GM21515 (cell line): Measurements from ENCODE around the gene GLOD5.
"Not testable (repeated sequence)": the region's sequence is repeated elsewhere in the genome, so short reads cannot be mapped to it uniquely, and the experiment has no call there.

Experiments
- ATAC-seq: cut with Tn5 transposase; IDR thresholded peaks from one replicate; pipeline ENCODE4 v1.9.1; 2021; ENCODE audit not compliant: unreplicated experiment

The GLOD5 gene

GRCh38 chrX:48792219-48792618 is 30.7 kb downstream of the GLOD5 start:
- ATAC-seq: no peak

- ATAC-seq: no peak
Measured at GRCh38 chrX:48793935-48794334, 32.4 kb downstream of the GLOD5 start.

GRCh38 chrX:48794340-48794910 is 32.9 kb downstream of the GLOD5 start:
- ATAC-seq: no peak

GRCh38 chrX:48794911-48795515 is 33.5 kb downstream of the GLOD5 start:
- no peak for ATAC-seq

GRCh38 chrX:48798318-48798717 is 36.8 kb downstream of the GLOD5 start:
- ATAC-seq: no peak

GRCh38 chrX:48800574-48801279 is 39.2 kb downstream of the GLOD5 start:
- no peak for ATAC-seq

- peak; percentile 89 for ATAC-seq
Measured at GRCh38 chrX:48801280-48802088, 39.9 kb downstream of the GLOD5 start, which contains the start of gene HDAC6. Gene HDAC6 (plus strand): TSS chrX:48802067. CDS start chrX:48802693, 626 bp downstream.

GRCh38 chrX:48802089-48802904 is 40.8 kb downstream of the GLOD5 start:
- peak; percentile 47 for ATAC-seq

- no peak for ATAC-seq
Measured at GRCh38 chrX:48802905-48803200, 41.3 kb downstream of the GLOD5 start.

GRCh38 chrX:48806081-48806480 is 44.5 kb downstream of the GLOD5 start:
- no peak for ATAC-seq

GRCh38 chrX:48813644-48814043 is 52.1 kb downstream of the GLOD5 start:
- no peak for ATAC-seq

GRCh38 chrX:48814722-48815121 is 53.2 kb downstream of the GLOD5 start:
- ATAC-seq: no peak

GRCh38 chrX:48815266-48815665 is 53.7 kb downstream of the GLOD5 start:
- ATAC-seq: no peak

GRCh38 chrX:48816014-48816810 is 54.7 kb downstream of the GLOD5 start:
- ATAC-seq: no peak

GRCh38 chrX:48818098-48818497 is 56.6 kb downstream of the GLOD5 start:
- no peak for ATAC-seq

GRCh38 chrX:48818866-48819265 is 57.3 kb downstream of the GLOD5 start:
- no peak for ATAC-seq

GRCh38 chrX:48819394-48819793 is 57.8 kb downstream of the GLOD5 start:
- ATAC-seq: not testable (repeated sequence)

- ATAC-seq: no peak
Measured at GRCh38 chrX:48823053-48823452, 61.5 kb downstream of the GLOD5 start.
